Measurements from ENCODE around the gene WDFY1. TPM values are rescaled to one million over a fixed set of nuclear protein-coding genes. Genes with fewer than 3 reads are reported as not detected.

WDFY1 gene
- total RNA-seq, 3 donors from 2014 or later = 45.2 to 57.6 (median 46.2) TPM

- TF ChIP-seq POLR2AphosphoS5 (IDR thresholded peaks at IDR 0.05) = no peak
- no peak for TF ChIP-seq POLR2A (IDR thresholded peaks at IDR 0.05)
- TF ChIP-seq CTCF (IDR thresholded peaks at IDR 0.05) = no peak
- DNase-seq (ENCODE audit: low spot score in 2 of 2) = no peak
- H3K27ac ChIP-seq = no peak overlapping the region
- intact Hi-C loops (cut with DNase I; ENCODE audit: low total_unique reads) = no loop called here
- no peaks in the 10 kb centered on the region for H3K9me3 ChIP-seq
- no peaks in the 10 kb centered on the region for H3K36me3 ChIP-seq
- no peak overlapping the region for H3K4me3 ChIP-seq
- no peaks in the 10 kb centered on the region for H3K27me3 ChIP-seq
- no peaks in the 10 kb centered on the region for H3K4me1 ChIP-seq
Measured at GRCh38 chr2:223870840-223871611, 74.1 kb downstream of the WDFY1 start.

GRCh38 chr2:223868005-223868404 is 77.1 kb downstream of the WDFY1 start:
- no peaks in the 10 kb centered on the region for H3K9me3 ChIP-seq
- H3K4me3 ChIP-seq = no peak overlapping the region
- no peaks in the 10 kb centered on the region for H3K27me3 ChIP-seq
- no peak for TF ChIP-seq CTCF (IDR thresholded peaks at IDR 0.05)
- no peak for TF ChIP-seq POLR2AphosphoS5 (IDR thresholded peaks at IDR 0.05)
- TF ChIP-seq POLR2A (IDR thresholded peaks at IDR 0.05) = no peak
- no peaks in the 10 kb centered on the region for H3K36me3 ChIP-seq
- H3K4me1 ChIP-seq = no peaks in the 10 kb centered on the region
- H3K27ac ChIP-seq = no peak overlapping the region
- intact Hi-C loops (cut with DNase I; ENCODE audit: low total_unique reads) = no loop called here
- DNase-seq (ENCODE audit: low spot score in 2 of 2) = no peak

- Histone ChIP-seq H3K4me3 (no peak overlapping the region), H3K27ac (no peak overlapping the region), H3K27me3 (no peaks in the 10 kb centered on the region), H3K9me3 (no peaks in the 10 kb centered on the region), H3K36me3 (no peaks in the 10 kb centered on the region), H3K4me1 (no peaks in the 10 kb centered on the region)
- no peak for DNase-seq (ENCODE audit: low spot score in 2 of 2)
- TF ChIP-seq CTCF (IDR thresholded peaks at IDR 0.05) = no peak
- no peak for TF ChIP-seq POLR2AphosphoS5 (IDR thresholded peaks at IDR 0.05)
- TF ChIP-seq POLR2A (IDR thresholded peaks at IDR 0.05) = no peak
- intact Hi-C loops (cut with DNase I; ENCODE audit: low total_unique reads) = no loop called here
Measured at GRCh38 chr2:223865907-223866508, 79.1 kb downstream of the WDFY1 start.

- TF ChIP-seq POLR2AphosphoS5 (IDR thresholded peaks at IDR 0.05) (no peak), CTCF (IDR thresholded peaks at IDR 0.05) (no peak), POLR2A (IDR thresholded peaks at IDR 0.05) (no peak)
- H3K4me1 ChIP-seq = no peaks in the 10 kb centered on the region
- H3K4me3 ChIP-seq = no peak overlapping the region
- H3K27me3 ChIP-seq = no peaks in the 10 kb centered on the region
- intact Hi-C loops (cut with DNase I; ENCODE audit: low total_unique reads) = no loop called here
- no peaks in the 10 kb centered on the region for H3K36me3 ChIP-seq
- no peak overlapping the region for H3K27ac ChIP-seq
- DNase-seq (ENCODE audit: low spot score in 2 of 2) = no peak
- H3K9me3 ChIP-seq = no peaks in the 10 kb centered on the region
Measured at GRCh38 chr2:223865124-223865523, 80.0 kb downstream of the WDFY1 start.

GRCh38 chr2:223863491-223863890 is 81.6 kb downstream of the WDFY1 start:
- intact Hi-C loops (cut with DNase I; ENCODE audit: low total_unique reads) = no loop called here
- no peak for TF ChIP-seq CTCF (IDR thresholded peaks at IDR 0.05)
- no peak for TF ChIP-seq POLR2A (IDR thresholded peaks at IDR 0.05)
- TF ChIP-seq POLR2AphosphoS5 (IDR thresholded peaks at IDR 0.05) = no peak
- DNase-seq (ENCODE audit: low spot score in 2 of 2) = no peak
- no peaks in the 10 kb centered on the region for H3K4me1 ChIP-seq
- no peaks in the 10 kb centered on the region for H3K9me3 ChIP-seq
- H3K36me3 ChIP-seq = no peaks in the 10 kb centered on the region
- no peak overlapping the region for H3K4me3 ChIP-seq
- no peaks in the 10 kb centered on the region for H3K27me3 ChIP-seq
- no peak overlapping the region for H3K27ac ChIP-seq
